GM18861 (cell line): ENCODE measurements around the gene BNIP5.

Experiments used
- ATAC-seq: cut with Tn5 transposase; IDR thresholded peaks from one replicate; pipeline ENCODE4 v1.9.1; 2021; ENCODE audit not compliant: unreplicated experiment

BNIP5 gene, protein sequence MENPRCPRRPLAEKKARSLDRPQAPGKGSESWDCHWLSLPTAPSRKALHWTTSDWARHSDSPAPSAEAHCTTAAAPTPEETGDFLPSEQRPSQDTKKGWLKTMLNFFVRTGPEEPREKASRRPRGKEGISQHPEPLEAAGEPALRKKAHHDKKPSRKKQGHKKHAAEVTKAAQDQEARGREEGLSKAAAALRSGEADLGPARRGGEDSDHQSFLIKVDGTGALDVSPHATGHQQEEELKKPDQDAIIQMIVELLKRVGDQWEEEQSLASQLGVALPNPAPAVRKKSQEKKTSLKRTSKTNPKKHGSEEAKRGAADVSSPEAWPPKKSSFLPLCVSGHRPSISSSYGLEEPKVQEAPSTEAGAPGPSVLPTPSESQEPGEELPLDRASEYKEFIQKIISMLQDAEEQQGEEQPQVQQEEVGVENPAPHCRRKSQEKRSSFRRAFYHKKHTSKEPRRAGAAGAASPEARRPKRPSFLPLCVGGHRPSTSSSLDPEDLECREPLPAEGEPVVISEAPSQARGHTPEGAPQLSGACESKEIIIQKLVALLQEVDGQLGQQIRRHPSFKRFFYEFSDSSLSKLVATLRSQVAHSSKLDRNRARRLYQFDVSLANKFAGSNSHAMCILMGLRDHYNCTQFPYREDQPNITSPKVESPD

DNA sequence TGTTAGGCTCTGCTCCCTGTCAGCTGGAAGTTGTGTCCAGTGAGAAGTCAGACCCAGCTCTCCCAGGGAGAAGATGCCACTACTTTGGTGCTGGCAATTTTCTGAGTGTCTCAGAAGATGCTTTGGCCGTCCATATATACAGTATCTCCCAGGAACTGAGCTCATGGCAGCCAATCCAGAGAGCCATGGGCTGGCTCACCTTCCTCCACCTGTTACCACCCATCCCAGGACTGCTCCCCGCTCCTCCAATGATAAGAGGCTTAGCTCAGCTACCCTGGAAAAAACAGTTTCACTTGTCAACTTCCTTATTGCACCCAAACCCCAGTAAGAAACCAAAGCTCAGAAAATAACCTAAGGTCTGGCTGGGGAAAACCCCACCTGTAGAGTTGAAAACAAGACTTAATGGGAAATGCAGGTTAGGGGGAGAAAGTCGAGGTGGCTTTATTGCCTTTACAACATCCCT, at the start of gene BNIP5:
TSS of gene BNIP5 (minus strand) at position 110 of the 463 bp plus-strand sequence. CDS start 6,198 bp downstream, outside the sequence.
- ATAC-seq: no peak

DNA sequence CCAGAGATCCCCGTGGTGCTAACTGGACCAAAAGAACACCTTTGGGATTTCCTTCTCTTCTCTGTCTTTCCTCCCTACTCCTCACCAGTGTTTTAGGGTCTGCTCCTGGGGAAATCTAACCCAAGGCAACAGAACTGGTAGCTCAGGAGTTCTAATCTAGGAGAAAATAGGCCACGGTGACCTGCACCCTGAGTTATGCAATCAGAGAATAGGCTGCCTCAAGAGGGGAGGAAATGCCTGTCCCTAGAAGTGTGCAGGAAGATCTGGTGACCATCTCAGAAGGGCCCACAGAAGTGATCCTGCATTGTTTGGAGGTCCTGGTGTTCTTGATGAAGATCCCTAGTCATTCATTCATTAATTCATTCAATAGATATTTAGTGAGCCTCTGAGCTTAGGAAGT, 47.4 kb upstream of the BNIP5 start:
- no peak for ATAC-seq

DNA sequence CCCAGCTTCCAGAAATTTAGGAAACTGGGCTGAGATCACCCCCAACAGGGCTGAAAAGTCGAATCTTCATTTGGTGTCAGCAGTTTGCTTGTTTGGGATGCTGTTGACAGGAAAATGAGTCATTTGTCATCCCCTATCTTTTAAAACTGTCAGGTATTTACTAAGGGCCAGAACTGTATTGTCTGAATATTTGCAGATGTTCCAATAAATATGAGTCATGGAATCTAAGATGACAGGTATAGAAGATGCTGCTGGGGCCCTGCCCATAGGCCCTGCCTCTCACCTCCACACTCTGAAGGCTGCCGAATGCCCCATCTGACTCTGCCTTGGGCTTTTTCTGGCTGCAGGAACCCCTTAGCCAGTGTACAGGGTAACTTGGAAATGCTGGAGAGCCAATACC, 46.9 kb upstream of the BNIP5 start:
- ATAC-seq: no peak

GRCh38 chr6:36382976-36383375, 46.3 kb upstream of the BNIP5 start:
- ATAC-seq: no peak

DNA sequence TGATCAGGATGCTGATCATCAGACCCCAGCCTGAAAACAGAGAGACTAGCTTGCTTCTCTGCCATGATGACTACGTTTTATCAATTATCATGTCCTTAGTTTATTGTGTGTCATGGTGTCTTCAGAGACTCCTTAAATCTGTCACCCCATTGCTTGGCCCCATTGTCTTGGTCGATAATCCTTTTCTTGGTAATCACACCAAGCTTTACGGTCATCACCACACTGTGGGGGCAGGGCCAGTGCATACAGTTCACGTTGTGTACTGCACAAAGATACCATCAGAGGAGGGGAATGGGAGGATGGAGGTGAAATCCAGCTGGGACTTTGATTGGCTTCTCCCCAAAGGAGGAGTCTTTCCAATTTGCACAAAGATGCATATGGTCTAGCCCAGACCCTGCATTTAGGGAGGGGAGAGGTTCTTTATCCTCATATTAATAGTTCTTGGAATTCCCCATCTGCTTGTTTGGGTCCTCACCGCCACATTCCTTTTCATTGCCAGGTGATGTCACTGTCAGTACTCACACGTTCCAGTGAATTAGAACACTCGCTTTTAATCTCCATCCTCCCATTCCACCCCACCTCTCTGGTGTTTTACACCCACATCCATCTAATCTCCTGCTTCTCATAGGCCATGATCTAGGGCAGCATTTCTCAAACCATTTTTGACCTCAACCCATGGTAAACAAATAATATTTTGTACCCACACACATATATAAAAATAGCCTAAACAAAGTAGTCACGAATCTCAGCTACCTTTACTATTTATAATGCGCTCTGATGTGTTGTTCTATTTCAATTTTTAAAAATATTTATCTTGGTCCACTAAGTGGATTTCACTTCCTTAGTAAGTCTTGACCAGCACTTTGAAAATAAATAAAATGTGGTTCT, 45.1 kb upstream of the BNIP5 start:
- no peak for ATAC-seq

GRCh38 chr6:36380166-36380565, 43.5 kb upstream of the BNIP5 start:
- ATAC-seq: no peak

GRCh38 chr6:36378936-36379335, 42.2 kb upstream of the BNIP5 start:
- no peak for ATAC-seq

DNA sequence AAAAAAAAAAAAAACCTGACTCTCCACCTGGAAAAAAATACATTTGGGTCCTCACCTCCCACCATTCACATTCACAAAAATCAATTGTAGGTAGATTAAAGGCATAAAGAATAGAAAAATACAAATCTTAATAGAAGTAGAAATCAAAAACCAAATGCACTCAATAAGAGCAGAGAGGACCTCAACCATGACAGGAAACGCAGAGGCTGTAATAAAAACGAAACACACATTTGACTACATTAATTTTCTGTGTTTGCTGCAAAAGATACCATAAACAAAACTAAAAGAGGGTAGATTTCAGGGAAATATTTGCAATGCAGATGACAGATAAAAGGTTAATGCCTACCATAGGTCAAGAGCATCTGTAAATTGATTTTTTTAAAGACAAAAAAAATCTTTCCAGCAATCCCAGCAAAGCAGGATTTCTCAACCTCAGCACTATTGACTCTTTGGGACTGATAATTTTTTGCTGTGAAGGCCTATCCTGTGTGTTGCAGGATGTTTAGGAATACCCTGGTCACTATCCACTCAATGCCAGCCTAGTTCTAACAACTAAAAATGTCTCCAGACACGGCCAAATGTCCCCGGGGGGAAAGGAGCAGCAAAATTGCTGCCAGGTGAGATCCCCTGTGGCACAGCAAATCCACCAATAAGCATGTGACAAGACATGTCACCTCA, 41.7 kb upstream of the BNIP5 start:
- no peak for ATAC-seq

DNA sequence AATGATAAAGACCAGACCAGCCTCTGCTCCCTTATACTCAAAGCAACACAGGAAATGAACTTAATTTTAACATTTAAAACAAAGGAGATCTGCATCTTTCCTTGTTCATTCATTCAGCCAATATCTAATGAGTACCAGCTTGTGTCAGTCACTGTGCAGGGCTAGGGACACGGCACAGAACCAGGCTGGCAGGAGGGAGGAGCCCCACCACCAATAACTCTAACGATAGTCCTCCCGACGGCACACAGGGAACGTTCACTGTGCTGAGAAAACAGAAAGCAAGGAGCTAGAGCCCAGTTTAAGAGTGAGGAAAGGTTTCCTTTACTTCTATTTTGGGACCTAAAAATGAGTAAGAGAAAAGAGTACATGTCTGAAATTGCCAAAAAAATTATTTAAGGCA, 40.9 kb upstream of the BNIP5 start:
- no peak for ATAC-seq

DNA sequence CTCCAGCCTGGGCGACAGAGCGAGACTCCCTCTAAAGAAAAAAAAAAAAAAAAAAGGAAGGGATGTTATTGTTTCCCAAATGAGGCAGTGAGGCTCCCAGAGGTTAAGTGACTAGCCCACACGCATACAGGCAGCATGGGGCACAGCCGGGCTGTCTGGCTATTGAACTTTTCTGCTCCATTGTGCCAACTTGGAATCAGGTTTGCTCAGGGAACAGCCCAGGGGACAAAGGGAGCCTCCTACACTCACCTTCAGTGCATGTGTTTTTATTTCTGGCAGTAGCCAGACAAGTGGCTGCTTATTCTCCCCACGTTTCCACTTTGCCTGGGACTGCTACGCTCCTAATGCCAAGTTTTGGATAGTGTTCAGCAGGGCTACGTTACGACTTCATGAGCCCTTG, 40.1 kb upstream of the BNIP5 start:
- no peak for ATAC-seq

DNA sequence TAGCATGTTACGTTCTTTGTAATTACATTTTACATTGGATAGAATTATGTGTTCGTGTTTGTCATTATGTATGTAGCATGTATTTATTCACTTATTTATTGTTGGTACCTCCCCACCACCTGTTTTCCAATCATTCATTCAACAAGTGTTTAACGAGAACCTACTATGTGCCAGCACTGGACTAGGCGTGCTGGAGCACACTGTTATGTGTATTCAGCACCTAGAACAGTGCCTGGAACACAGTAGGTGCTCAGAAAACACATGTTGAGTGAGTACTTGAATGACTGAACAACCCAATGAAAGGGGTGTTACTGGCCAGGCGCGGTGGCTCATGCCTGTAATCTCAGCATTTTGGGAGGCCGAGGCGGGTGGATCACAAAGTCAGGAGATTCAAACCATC, 39.5 kb upstream of the BNIP5 start:
- no peak for ATAC-seq

DNA sequence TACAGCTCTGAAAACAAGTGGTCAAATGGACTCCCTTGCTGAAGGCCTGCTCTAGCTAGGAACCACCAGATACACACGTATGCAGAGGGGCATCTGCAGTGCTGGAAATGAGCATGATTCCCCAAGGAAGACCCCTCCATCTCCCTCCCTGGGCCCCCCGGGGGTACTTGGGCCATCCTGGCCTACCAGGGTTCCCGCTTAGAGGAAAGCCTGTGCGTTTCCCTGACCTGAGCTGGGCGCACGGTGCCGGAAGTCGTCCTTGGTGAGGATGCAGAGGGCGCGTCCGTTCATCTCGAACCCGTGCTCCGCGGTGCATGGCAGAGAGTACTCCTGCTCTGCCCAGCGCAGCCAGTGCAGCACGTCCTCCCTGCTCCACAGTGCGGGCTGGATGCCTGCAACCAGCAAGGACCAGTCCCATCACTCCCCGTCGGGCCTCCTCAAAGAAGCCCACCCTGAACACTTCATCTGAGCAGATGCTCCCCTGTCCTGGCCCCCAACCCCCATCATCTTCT, 39.0 kb upstream of the BNIP5 start:
- no peak for ATAC-seq

DNA sequence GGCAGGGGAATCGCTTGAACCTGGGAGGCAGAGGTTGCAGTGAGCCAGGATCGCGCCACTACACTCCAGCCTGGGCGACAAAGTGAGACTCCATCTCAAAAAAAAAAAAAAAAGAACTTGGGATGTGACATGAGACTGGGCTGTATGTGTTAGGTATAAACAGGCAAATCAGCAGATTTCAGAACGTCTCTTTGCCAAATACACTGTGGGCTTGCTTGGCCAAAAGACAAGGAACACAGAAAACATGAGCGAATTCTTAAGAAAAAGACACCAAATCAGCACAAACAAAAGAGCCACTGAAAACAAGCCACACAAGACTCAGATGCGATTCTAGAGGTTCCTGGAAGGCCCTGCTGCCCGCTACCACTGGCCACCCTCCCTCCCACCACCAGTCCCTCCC, 38.3 kb upstream of the BNIP5 start:
- ATAC-seq: no peak

GRCh38 chr6:36374194-36374593, 37.5 kb upstream of the BNIP5 start:
- no peak for ATAC-seq

- no peak for ATAC-seq
Measured at GRCh38 chr6:36373368-36374019, 36.8 kb upstream of the BNIP5 start.

DNA sequence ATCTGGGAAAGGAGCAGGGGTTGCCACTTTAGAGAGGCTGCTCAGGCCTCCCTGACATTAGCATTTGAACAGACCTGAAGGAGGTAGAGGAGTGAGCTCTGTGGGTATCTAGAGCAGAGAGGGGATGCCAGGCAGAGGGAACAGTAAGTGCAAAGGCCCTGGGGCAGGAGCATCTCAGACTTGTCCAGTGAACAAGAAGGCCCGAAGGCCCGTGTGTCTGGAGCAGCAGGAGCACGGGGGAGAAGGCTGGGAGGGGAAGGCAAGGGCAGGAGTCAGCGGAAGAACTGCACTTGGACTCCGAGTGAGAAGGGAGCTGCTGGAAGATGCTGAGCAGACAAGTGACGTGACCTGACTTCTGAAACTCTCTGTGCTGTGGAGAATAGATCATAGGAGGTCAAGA, 35.4 kb upstream of the BNIP5 start:
- ATAC-seq: no peak

- no peak for ATAC-seq
Measured at GRCh38 chr6:36371211-36371610, 34.5 kb upstream of the BNIP5 start.

- no peak for ATAC-seq
Measured at GRCh38 chr6:36370638-36371037, 34.0 kb upstream of the BNIP5 start.

DNA sequence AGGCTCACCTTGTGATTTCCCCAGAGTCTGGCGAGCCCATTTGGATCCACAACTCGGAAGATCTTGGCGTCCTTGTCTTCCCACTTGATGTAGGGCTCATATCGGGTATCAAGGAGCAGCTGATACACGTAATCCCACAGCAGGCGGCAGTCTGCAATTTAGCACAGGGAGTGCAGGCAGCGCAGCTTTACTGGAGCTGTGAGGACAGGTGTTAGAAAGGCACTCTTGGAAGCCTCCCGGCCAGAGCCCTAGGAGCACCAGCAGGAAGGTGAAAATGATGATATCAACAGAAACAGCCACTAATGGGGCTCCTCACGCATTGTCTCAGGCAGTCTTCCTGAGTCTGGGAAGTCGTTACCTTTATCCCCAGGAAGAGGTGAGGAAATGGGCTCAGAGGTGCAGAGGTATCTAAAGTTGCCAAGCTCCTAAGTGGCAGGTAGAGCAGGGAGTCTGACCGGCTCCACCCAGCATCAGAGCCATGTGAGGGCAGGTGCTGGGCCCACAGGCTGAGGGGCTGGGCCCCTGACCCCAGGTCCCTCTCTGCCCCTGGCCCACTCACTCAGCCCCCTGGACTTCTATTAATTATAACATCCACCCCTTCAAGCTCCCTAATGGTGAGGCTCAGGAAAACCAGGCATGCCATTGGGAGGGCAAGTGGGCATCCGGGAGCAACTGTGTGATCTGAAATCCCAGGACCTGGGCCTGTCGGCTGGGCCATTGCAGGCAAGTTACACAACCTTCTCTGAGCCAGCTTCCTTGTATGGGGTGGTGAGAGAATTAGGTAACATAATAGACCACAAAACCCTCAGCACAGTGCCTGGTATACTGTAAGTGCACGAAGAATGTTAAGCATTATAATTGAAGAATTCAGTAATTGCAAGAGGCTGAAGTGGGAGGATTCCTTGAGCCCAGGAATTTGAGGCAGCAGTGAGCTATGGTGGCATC, 32.5 kb upstream of the BNIP5 start:
- ATAC-seq: no peak
